Measurements from ENCODE around the gene TNFRSF4. TPM values are rescaled to one million over a fixed set of nuclear protein-coding genes. Genes with fewer than 3 reads are reported as not detected.

Gene TNFRSF4
- total RNA-seq, 4 donors from 2014 or later, result 0.69 to 1.4 TPM; not detected in 2

DNA sequence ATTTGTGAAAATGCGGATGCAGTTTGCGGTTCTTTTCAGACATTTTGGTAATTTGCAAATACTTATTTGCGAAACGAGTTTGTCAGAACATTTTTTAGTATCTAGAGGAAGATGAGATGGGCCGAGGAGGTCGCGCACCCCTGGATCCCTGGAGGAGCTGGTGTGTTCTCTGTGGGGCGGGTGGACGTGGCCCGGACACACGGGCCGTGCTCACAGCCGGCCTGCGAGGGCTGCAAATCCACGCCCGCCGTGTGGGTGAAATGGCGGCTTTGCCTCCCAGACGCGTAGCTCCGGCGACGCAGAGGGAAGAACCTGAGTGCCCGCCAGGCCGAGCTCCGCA lies 49.6 kb downstream of the TNFRSF4 start:
- intact Hi-C loops (cut with DNase I; ENCODE audit: low total_unique reads), result no loop called here
- TF ChIP-seq POLR2A (IDR thresholded peaks at IDR 0.05), result no peak
- TF ChIP-seq, protein P1, sequence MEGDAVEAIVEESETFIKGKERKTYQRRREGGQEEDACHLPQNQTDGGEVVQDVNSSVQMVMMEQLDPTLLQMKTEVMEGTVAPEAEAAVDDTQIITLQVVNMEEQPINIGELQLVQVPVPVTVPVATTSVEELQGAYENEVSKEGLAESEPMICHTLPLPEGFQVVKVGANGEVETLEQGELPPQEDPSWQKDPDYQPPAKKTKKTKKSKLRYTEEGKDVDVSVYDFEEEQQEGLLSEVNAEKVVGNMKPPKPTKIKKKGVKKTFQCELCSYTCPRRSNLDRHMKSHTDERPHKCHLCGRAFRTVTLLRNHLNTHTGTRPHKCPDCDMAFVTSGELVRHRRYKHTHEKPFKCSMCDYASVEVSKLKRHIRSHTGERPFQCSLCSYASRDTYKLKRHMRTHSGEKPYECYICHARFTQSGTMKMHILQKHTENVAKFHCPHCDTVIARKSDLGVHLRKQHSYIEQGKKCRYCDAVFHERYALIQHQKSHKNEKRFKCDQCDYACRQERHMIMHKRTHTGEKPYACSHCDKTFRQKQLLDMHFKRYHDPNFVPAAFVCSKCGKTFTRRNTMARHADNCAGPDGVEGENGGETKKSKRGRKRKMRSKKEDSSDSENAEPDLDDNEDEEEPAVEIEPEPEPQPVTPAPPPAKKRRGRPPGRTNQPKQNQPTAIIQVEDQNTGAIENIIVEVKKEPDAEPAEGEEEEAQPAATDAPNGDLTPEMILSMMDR (IDR thresholded peaks at IDR 0.05), result no peak
- H3K4me3 ChIP-seq (ENCODE audit: low read depth, poor library complexity, severe bottlenecking), result peak overlapping the region; percentile 19
- no peak for DNase-seq (ENCODE audit: low spot score in 2 of 2)
- WGBS, 2 donors, result 35 to 47% methylated on average over 25 to 26 of the region's 26 CpGs

DNA sequence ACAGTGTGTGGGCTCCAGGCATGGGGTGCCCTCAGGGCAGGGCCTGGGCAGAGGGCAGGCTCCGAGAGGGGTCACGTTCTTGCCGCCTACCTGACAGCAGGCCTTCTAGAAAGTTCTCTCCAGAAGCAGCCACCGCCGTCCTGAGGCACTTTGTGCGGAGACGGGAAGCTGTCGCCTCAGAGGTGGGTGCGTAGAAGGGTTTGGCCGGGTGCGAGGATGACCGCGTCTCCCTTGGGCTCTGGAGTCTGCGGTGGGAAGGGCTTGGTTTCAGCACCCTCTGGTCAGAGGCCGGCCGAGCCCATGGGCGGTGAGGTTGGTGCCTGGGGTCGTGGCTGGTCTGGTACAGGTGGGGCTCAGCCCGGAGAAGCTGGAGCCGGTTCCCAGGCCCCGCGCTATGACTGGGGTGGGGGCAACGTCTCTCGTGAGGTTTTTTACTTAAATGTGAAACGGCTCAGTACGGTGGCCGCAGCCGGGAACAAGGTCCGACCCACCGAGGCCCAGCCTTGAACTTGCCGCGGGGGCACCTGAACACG lies 50.3 kb downstream of the TNFRSF4 start:
- intact Hi-C loops (cut with DNase I; ENCODE audit: low total_unique reads), result no loop called here
- peak overlapping the region; percentile 19 for H3K4me3 ChIP-seq (ENCODE audit: low read depth, poor library complexity, severe bottlenecking)
- TF ChIP-seq, protein P1 (IDR thresholded peaks at IDR 0.05), result no peak
- TF ChIP-seq POLR2A (IDR thresholded peaks at IDR 0.05), result no peak
- WGBS, 2 donors, result 61 to 66% methylated on average over 33 of the region's 33 CpGs
- DNase-seq (ENCODE audit: low spot score in 2 of 2), result no peak

DNA sequence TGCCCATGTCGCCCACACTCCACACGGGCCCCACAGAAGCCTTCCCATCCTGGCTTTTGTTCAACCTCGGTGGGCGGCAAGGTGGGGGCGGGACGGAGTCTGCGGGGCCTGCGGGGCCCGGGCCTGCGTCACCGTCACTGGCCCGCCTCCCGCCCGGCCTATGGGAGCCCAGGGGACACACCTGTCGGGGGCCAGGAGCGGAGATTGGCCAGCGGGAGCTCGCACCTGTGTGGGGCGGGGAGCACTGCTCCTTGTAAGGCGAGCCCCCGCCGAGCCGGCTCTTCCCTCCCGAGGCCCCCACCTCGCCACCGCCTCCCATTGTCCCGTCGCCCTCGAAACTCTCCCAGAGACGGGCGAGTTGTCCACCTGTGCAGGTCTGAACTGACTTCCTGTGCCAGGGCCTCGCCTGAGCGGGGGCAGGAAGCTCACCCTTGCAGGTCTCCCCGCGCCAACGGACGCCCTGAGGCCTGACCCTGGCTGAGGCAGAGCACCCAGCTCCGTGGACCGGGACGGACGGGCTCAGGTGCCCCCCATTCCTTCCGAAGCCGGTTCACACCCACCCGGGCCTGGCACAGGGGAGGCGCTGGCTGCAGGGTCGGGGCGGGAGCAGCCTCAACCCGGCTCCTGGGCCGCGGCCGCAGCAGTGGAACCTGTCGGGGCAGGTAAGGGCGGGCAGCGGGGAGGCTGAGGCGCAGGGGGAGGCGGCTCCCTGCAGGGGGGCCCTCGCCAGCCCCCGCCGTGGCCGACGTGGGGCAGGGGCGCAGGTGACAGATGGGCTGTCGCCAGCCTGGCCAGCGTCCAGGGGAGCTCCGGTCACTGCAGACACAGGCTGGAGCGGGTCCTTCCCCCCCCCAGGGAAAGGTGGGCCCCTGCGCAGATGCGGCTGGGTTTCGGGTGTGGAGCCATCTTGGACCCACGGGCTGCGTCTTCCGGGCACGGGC lies 51.1 kb downstream of the TNFRSF4 start:
- H3K4me3 ChIP-seq (ENCODE audit: low read depth, poor library complexity, severe bottlenecking), result peak overlapping the region; percentile 19
- no peak for DNase-seq (ENCODE audit: low spot score in 2 of 2)
- 45 to 64% methylated on average over 50 to 61 of the region's 73 CpGs for WGBS, 2 donors
- TF ChIP-seq POLR2A (IDR thresholded peaks at IDR 0.05), result no peak
- TF ChIP-seq, protein P1 (IDR thresholded peaks at IDR 0.05), result no peak
- intact Hi-C loops (cut with DNase I; ENCODE audit: low total_unique reads), result no loop called here

DNA sequence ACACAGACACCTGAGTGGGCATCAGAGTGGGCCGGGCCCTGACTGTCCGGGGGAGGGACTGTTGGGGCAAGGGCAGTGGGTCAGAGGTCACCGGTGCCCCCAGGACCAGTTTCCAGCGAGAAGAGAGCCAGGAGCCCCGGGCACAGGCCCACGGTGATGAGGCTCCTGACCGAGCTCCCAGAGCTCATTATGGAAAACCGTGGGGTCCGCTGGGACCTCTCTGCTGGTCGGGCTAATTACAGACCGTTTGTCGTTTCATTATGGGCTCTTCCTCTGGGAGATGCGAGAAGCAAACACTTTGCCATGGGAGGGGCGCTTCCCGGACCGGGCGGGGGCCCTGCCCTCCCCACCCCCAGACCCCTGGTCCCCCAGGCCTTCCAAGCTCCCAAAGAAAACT lies 52.3 kb downstream of the TNFRSF4 start:
- no peak overlapping the region for H3K4me3 ChIP-seq (ENCODE audit: low read depth, poor library complexity, severe bottlenecking)
- WGBS, 2 donors, result 49 to 75% methylated on average over 15 to 17 of the region's 17 CpGs
- DNase-seq (ENCODE audit: low spot score in 2 of 2), result no peak
- TF ChIP-seq, protein P1 (IDR thresholded peaks at IDR 0.05), result no peak
- no peak for TF ChIP-seq POLR2A (IDR thresholded peaks at IDR 0.05)
- intact Hi-C loops (cut with DNase I; ENCODE audit: low total_unique reads), result no loop called here

MicroRNAs within 50 kb of the gene (microRNA counts, 767-probe panel; counts per million panel counts)
- microRNA hsa-miR-200a-3p (358 to 8,266 counts per million in 2 donors), microRNA hsa-miR-200b-3p (11,451 to 12,967 counts per million in 2 donors), microRNA hsa-miR-429 (0 to 358 counts per million in 2 donors)

Small RNA genes within 50 kb of the gene (microRNA-seq; reads per million reads assigned to microRNA genes)
- gene MIR200A (ENCODE audit: borderline number of aligned reads in 1 of 2, borderline replicate concordance in 2 of 2) (730 to 741 reads per million in 2 donors), gene MIR200B (ENCODE audit: borderline number of aligned reads in 1 of 2, borderline replicate concordance in 2 of 2) (5,510 to 6,005 reads per million in 2 donors), gene MIR429 (ENCODE audit: borderline number of aligned reads in 1 of 2, borderline replicate concordance in 2 of 2) (544 to 565 reads per million in 2 donors)

Other genes starting within 250 kb of the TNFRSF4 start
- gene PLEKHN1, start 247.7 kb downstream of the TNFRSF4 start, total RNA-seq, result 100 to 1,000 TPM in 1 of 4 donors, 10 to 100 TPM in 3; 38.7 to 109 (median 45.3) TPM
- under 1 TPM in 3 of 4 donors, not detected in 1; 0.17 to 0.46 (median 0.29) TPM for gene PERM1, start 232.1 kb downstream of the TNFRSF4 start, total RNA-seq
- gene HES4, start 214.1 kb downstream of the TNFRSF4 start, total RNA-seq, result 10 to 100 TPM; 30.4 to 70.4 (median 40.9) TPM
- 10 to 100 TPM in 1 of 4 donors, 1 to 10 TPM in 3; 3.6 to 12.9 (median 6.0) TPM for gene ISG15, start 200.7 kb downstream of the TNFRSF4 start, total RNA-seq
- gene AGRN, start 194.0 kb downstream of the TNFRSF4 start, total RNA-seq, result 10 to 100 TPM; 36.9 to 55.8 (median 54.6) TPM
- gene RNF223, start 139.8 kb downstream of the TNFRSF4 start, total RNA-seq, result 10 to 100 TPM in 2 of 4 donors, 1 to 10 TPM in 2; 9.4 to 19.5 (median 10.5) TPM
- gene C1orf159, start 98.1 kb downstream of the TNFRSF4 start, total RNA-seq, result 10 to 100 TPM; 16.1 to 36.0 (median 21.5) TPM
- not detected for gene TTLL10, start 40.3 kb downstream of the TNFRSF4 start, total RNA-seq
- gene TNFRSF18, start 7.6 kb downstream of the TNFRSF4 start, total RNA-seq, result 10 to 100 TPM; 19.8 to 36.8 (median 25.8) TPM
- gene SDF4, start 17.8 kb upstream of the TNFRSF4 start, total RNA-seq, result 100 to 1,000 TPM in 2 of 4 donors, 10 to 100 TPM in 2; 81.7 to 121 (median 104) TPM
- gene B3GALT6, start 18.1 kb upstream of the TNFRSF4 start, total RNA-seq, result 10 to 100 TPM; 12.8 to 26.1 (median 18.9) TPM
- 1 to 10 TPM in 2 of 4 donors, under 1 TPM in 1, not detected in 1; 0.46 to 9.8 (median 5.9) TPM for gene C1QTNF12, start 32.6 kb upstream of the TNFRSF4 start, total RNA-seq
- gene UBE2J2, start 59.7 kb upstream of the TNFRSF4 start, total RNA-seq, result 10 to 100 TPM; 49.0 to 72.8 (median 54.0) TPM
- gene SCNN1D, start 66.3 kb upstream of the TNFRSF4 start, total RNA-seq, result 1 to 10 TPM in 2 of 4 donors, under 1 TPM in 2; 0.84 to 5.3 (median 1.4) TPM
- gene ACAP3, start 93.8 kb upstream of the TNFRSF4 start, total RNA-seq, result 100 to 1,000 TPM in 3 of 4 donors, 10 to 100 TPM in 1; 98.8 to 189 (median 115) TPM
- 10 to 100 TPM; 42.3 to 62.1 (median 53.7) TPM for gene PUSL1, start 94.4 kb upstream of the TNFRSF4 start, total RNA-seq
- 100 to 1,000 TPM; 101 to 185 (median 105) TPM for gene INTS11, start 110.5 kb upstream of the TNFRSF4 start, total RNA-seq
- 10 to 100 TPM; 51.0 to 62.9 (median 57.4) TPM for gene CPTP, start 110.6 kb upstream of the TNFRSF4 start, total RNA-seq
- 1 to 10 TPM in 2 of 4 donors, under 1 TPM in 2; 0.38 to 1.4 (median 0.79) TPM for gene TAS1R3, start 117.1 kb upstream of the TNFRSF4 start, total RNA-seq
- gene DVL1, start 135.3 kb upstream of the TNFRSF4 start, total RNA-seq, result 100 to 1,000 TPM in 3 of 4 donors, 10 to 100 TPM in 1; 92.0 to 163 (median 113) TPM
- 10 to 100 TPM; 34.1 to 76.1 (median 35.9) TPM for gene MXRA8, start 144.4 kb upstream of the TNFRSF4 start, total RNA-seq
- 100 to 1,000 TPM in 3 of 4 donors, 10 to 100 TPM in 1; 97.3 to 140 (median 114) TPM for gene AURKAIP1, start 161.1 kb upstream of the TNFRSF4 start, total RNA-seq
- gene CCNL2, start 185.2 kb upstream of the TNFRSF4 start, total RNA-seq, result 100 to 1,000 TPM; 122 to 249 (median 142) TPM
- 100 to 1,000 TPM in 3 of 4 donors, 10 to 100 TPM in 1; 83.4 to 122 (median 106) TPM for gene MRPL20, start 193.1 kb upstream of the TNFRSF4 start, total RNA-seq
- gene ANKRD65, start 207.1 kb upstream of the TNFRSF4 start, total RNA-seq, result 10 to 100 TPM in 1 of 4 donors, 1 to 10 TPM in 3; 3.1 to 10.9 (median 6.2) TPM
- 10 to 100 TPM; 26.5 to 36.4 (median 30.1) TPM for gene VWA1, start 221.5 kb upstream of the TNFRSF4 start, total RNA-seq
- gene ATAD3C, start 235.5 kb upstream of the TNFRSF4 start, total RNA-seq, result 1 to 10 TPM in 1 of 4 donors, under 1 TPM in 3; 0.17 to 2.1 (median 0.63) TPM

Measured in lower leg skin (tissue), 4 donors.